Measurements from ENCODE around the gene NCOR2.
A peak's percentile ranks its signal among the peaks of the same experiment; 100 is the strongest.

The NCOR2 gene

DNA sequence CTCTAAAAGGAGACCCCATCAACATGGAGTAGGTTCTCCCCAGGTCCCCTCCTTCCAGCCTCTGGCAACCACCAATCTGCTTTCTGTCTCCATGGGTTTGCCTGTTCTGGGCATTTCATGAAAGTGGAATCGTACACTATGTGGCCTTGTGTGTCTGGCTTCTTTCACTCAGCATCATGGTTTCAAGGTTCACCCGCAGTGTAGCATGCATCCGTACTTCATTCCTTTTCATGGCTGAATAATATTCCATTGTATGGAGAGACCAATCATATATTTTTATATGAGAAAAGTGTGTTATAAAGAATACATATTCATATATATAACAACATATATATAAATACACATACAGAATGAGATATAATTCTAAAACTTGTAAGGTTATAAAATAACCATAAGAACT lies 19.8 kb downstream of the NCOR2 start:
- no peak overlapping the region for H3K4me3 Mint-ChIP-seq
- no peak for TF ChIP-seq CTCF (IDR thresholded peaks at IDR 0.05)
- peaks cover 84% of the 10 kb centered on the region for H3K4me1 Mint-ChIP-seq
- peaks cover 9% of the 10 kb centered on the region for H3K36me3 Mint-ChIP-seq (ENCODE audit: low read depth)
- no peak for DNase-seq
- no peak overlapping the region for H3K27ac Mint-ChIP-seq
- H3K9me3 Mint-ChIP-seq, result no peaks in the 10 kb centered on the region
- H3K27me3 Mint-ChIP-seq (ENCODE audit: low read depth, poor library complexity), result no peaks in the 10 kb centered on the region

DNA sequence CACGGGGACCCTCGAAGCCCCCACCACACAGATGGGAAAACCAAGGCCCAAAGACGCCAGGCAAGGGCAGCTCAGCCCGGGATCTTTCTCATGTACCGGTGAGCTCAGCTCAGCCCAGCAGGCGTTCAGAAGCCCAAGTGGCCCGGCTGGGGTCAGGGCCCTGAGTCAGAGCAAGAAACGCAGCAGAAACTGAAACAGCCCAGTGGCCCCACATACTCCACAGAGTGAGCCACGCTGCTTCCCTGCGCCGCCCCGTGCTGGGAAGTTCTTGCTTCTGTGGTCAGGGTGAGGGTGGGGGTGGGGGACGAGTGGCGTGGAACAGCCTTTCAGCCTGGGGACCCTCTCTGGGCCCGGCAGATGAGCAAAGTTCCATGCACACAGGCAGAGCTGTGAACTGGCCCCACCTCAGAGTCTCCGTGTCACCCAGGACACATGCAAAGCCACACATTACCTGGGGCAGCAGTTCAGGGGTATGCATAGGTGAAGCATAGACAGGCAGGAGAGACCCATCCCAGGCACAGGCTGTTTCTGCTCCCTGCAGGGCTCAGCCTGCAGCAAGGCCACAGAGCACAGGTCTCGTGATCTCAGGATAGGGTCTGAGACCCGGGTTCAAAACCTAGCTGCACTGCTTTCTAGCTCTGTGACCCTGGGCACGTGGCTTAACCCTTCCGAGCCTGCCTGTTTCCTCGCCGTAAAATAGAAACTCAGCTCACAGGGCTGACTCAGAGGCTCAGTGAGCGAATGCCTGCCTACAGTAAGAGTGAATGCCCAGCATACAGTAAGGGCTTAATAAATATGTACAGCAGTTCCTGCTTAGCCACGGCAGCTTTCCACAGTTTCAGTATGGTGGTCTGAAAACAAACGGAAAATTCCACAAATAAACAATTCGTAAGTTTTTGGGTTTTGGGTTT lies 21.6 kb downstream of the NCOR2 start:
- no peak for TF ChIP-seq CTCF (IDR thresholded peaks at IDR 0.05)
- no peak for DNase-seq
- peaks cover 9% of the 10 kb centered on the region for H3K36me3 Mint-ChIP-seq (ENCODE audit: low read depth)
- H3K27me3 Mint-ChIP-seq (ENCODE audit: low read depth, poor library complexity), result no peaks in the 10 kb centered on the region
- peaks cover 67% of the 10 kb centered on the region for H3K4me1 Mint-ChIP-seq
- no peaks in the 10 kb centered on the region for H3K9me3 Mint-ChIP-seq
- H3K27ac Mint-ChIP-seq, result no peak overlapping the region
- no peak overlapping the region for H3K4me3 Mint-ChIP-seq

- Mint-ChIP-seq H3K27me3 (ENCODE audit: low read depth, poor library complexity) (no peaks in the 10 kb centered on the region), H3K9me3 (no peaks in the 10 kb centered on the region), H3K27ac (no peak overlapping the region), H3K4me3 (no peak overlapping the region), H3K36me3 (ENCODE audit: low read depth) (peaks cover 9% of the 10 kb centered on the region), H3K4me1 (peaks cover 60% of the 10 kb centered on the region)
- no peak for DNase-seq
- no peak for TF ChIP-seq CTCF (IDR thresholded peaks at IDR 0.05)
Measured at GRCh38 chr12:124544983-124545382, 22.4 kb downstream of the NCOR2 start.

GRCh38 chr12:124544311-124544970 lies 23.0 kb downstream of the NCOR2 start:
- H3K4me1 Mint-ChIP-seq, result peaks cover 59% of the 10 kb centered on the region
- no peak overlapping the region for H3K27ac Mint-ChIP-seq

DNA sequence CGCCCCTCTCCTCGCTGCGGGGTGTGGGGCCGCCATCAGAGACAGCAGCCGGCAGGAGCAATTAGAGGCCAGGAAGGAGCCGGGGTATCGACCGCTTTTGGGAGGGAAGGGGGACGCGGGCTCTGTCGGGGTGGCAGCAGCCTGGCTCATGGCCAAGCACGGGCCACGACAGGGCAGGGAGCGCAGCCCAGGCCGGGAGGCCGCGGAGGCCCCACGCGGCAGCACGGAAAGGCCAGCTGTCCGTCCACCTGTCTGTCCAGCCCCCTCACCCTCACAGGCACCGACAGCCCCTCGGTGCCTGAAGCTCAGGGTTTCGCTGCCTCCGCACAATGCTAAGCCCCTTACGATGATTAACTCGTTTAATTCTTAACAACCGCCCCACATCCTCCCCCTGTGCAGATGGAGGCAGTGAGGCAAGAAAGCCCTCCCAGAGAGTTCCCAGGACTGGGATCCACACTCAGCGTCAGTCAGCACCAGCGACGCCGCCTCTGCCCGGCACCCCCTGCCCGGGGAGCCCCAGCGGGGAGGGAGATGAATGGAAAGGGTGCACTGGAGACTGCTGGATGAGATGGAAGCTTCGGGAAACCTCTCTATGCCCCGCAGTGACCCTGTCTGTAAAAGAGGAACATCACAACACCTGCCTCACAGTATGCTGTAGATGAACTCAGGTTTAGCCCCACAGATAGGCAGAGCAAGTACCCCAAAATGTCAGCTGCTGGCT lies 23.7 kb downstream of the NCOR2 start:
- Mint-ChIP-seq H3K4me3 (peak overlapping the region; percentile 28), H3K9me3 (no peaks in the 10 kb centered on the region), H3K36me3 (ENCODE audit: low read depth) (peaks cover 6% of the 10 kb centered on the region), H3K27ac (peak overlapping the region; percentile 59), H3K27me3 (ENCODE audit: low read depth, poor library complexity) (peaks cover 3% of the 10 kb centered on the region), H3K4me1 (peaks cover 58% of the 10 kb centered on the region)
- peak; percentile 38 for DNase-seq
- no peak for TF ChIP-seq CTCF (IDR thresholded peaks at IDR 0.05)

More at GRCh38 chr12:124544311-124544970, 23.0 kb downstream of the NCOR2 start:
- Mint-ChIP-seq H3K4me3 (no peak overlapping the region), H3K27me3 (ENCODE audit: low read depth, poor library complexity) (peaks cover 3% of the 10 kb centered on the region), H3K9me3 (no peaks in the 10 kb centered on the region), H3K36me3 (ENCODE audit: low read depth) (peaks cover 9% of the 10 kb centered on the region)
- peak; percentile 33 for DNase-seq
- no peak for TF ChIP-seq CTCF (IDR thresholded peaks at IDR 0.05)

Data from nephron progenitor cell (in vitro differentiated cells).